OCI-LY7 (cell line): ENCODE measurements around the gene EGFLAM. TPM values are rescaled to one million over a fixed set of nuclear protein-coding genes. Genes with fewer than 3 reads are reported as not detected.

ENCODE experiments used
- BruUV-seq: library from RNA; stranded (reverse); fragments of 400-500 nt; replicated peaks from 2 replicates; lab custom pipeline; 2021; lab: Mats Ljungman, UMichigan
- CTCF ChIA-PET: fragments of 300-600 bp; sonication (Branson Sonifier 250); formaldehyde crosslinking; loops from one replicate; lab custom pipeline; 2022; ENCODE audit warnings: antibody characterized with exemption; ENCODE audit not compliant: unreplicated experiment; lab: Charles Lee
- POLR2A ChIA-PET: fragments of 300-600 bp; sonication (Branson Sonifier 250); formaldehyde crosslinking; loops from one replicate; lab custom pipeline; 2022; ENCODE audit warnings: antibody characterized with exemption; lab: Charles Lee
- DNase-seq: peaks from one replicate; pipeline ENCODE4 v3.0.0-alpha.2; 2015; ENCODE audit warnings: low spot score
- H2AFZ ChIP-seq: fragments of 200-600 bp; sonication (generic), shearing (Covaris generic); 2 replicates; pipeline ENCODE4 v1.6.1; 2014; ENCODE audit warnings: mild to moderate bottlenecking, antibody characterized with exemption, low read length, moderate library complexity
- H3K27ac ChIP-seq: fragments of 200-600 bp; sonication (generic); 2 replicates; pipeline ENCODE4 v1.5.1; 2014; ENCODE audit warnings: mixed run types, low read depth, mild to moderate bottlenecking, moderate library complexity, low read length, inconsistent platforms; ENCODE audit not compliant: poor library complexity, severe bottlenecking
- H3K36me3 ChIP-seq: fragments of 200-600 bp; sonication (generic); 2 replicates; pipeline ENCODE4 v1.6.1; 2014; ENCODE audit warnings: mild to moderate bottlenecking, antibody characterized with exemption, low read length, moderate library complexity, mixed read lengths; ENCODE audit not compliant: insufficient read depth
- H3K4me1 ChIP-seq: fragments of 200-600 bp; sonication (generic); 2 replicates; pipeline ENCODE4 v1.5.1; 2014; ENCODE audit warnings: mild to moderate bottlenecking, low read length; ENCODE audit not compliant: insufficient read depth, poor library complexity, severe bottlenecking
- H3K4me2 ChIP-seq: fragments of 200-600 bp; sonication (generic); 2 replicates; pipeline ENCODE4 v1.6.1; 2014; ENCODE audit warnings: mild to moderate bottlenecking, low read length
- H3K4me3 ChIP-seq: fragments of 200-600 bp; sonication (generic); 2 replicates; pipeline ENCODE4 v1.5.1; 2014; ENCODE audit warnings: mild to moderate bottlenecking, low read depth, low read length; ENCODE audit not compliant: poor library complexity, severe bottlenecking
- H3K79me2 ChIP-seq: fragments of 200-600 bp; sonication (generic); 2 replicates; pipeline ENCODE4 v1.6.1; 2016; ENCODE audit warnings: low read depth, mild to moderate bottlenecking, low read length, moderate library complexity, mixed read lengths; ENCODE audit not compliant: insufficient read depth
- H3K9me2 ChIP-seq: fragments of 200-600 bp; sonication (generic); 2 replicates; pipeline ENCODE4 v1.6.1; 2016; ENCODE audit warnings: mild to moderate bottlenecking, low read length, mixed read lengths; ENCODE audit not compliant: insufficient read depth
- H3K9me3 ChIP-seq: fragments of 200-600 bp; sonication (generic); 2 replicates; pipeline ENCODE4 v1.6.1; 2014; ENCODE audit warnings: mild to moderate bottlenecking, mixed run types, low read length, mixed read lengths
- H4K20me1 ChIP-seq: fragments of 200-600 bp; sonication (generic); 2 replicates; pipeline ENCODE4 v1.6.1; 2014; ENCODE audit warnings: mild to moderate bottlenecking, antibody characterized with exemption, low read length, moderate library complexity, mixed read lengths; ENCODE audit not compliant: insufficient read depth
- CTCF ChIP-seq: fragments of 200-600 bp; sonication (generic); conservative IDR thresholded peaks from 2 replicates; pipeline ENCODE4 v1.5.1; 2014; ENCODE audit warnings: mild to moderate bottlenecking, antibody characterized with exemption, low read length, moderate library complexity, mixed read lengths
- EZH2phosphoT487 ChIP-seq: fragments of 200-600 bp; sonication (generic); IDR thresholded peaks from 2 replicates; pipeline ENCODE4 v1.6.1; 2018; ENCODE audit warnings: low read depth, borderline replicate concordance, mild to moderate bottlenecking, mixed run types, antibody characterized with exemption, low read length, moderate library complexity, mixed read lengths
- intact Hi-C: fragments of 100-400 bp; cut with micrococcal nuclease; formaldehyde crosslinking; loops from one replicate; pipeline ENCODE4 v1.10.0; 2022; ENCODE audit not compliant: unreplicated experiment
- total RNA-seq, 2 experiments: library from RNA; depleted of rRNA in 1 of 2; stranded (reverse); fragments of >200 nt in 1 of 2; shearing (Covaris generic) in 1 of 2; gene quantifications; 2 replicates each; pipeline ENCODE4 v1.2.3, GENCODE V29; 2014 to 2022

The EGFLAM gene
- total RNA-seq, 2 experiments from 2014 or later = not detected

GRCh38 chr5:38462976-38463633 is 204.7 kb downstream of the EGFLAM start:
- no TSS peak for BruUV-seq
- POLR2A ChIA-PET = interaction anchor here (2.7 kb wide), 1 partner anchor 11 kb away, joined by 7 read pairs; no protein-coding TSS in a partner anchor
- Histone ChIP-seq H3K27ac (no peak overlapping the region), H4K20me1 (no peaks in the 10 kb centered on the region), H3K4me3 (no peak overlapping the region), H3K9me3 (no peaks in the 10 kb centered on the region), H3K79me2 (no peaks in the 10 kb centered on the region), H3K4me2 (no peak overlapping the region), H3K9me2 (no peaks in the 10 kb centered on the region), H2AFZ (no peak overlapping the region), H3K4me1 (no peaks in the 10 kb centered on the region), H3K36me3 (no peaks in the 10 kb centered on the region)
- CTCF ChIA-PET = no interaction called here
- TF ChIP-seq CTCF = no peak
- TF ChIP-seq EZH2phosphoT487 = no peak
- intact Hi-C loops = no loop called here
- no peak for DNase-seq

GRCh38 chr5:38463634-38464521 is 205.5 kb downstream of the EGFLAM start:
- H3K4me1 ChIP-seq = no peaks in the 10 kb centered on the region
- DNase-seq = no peak
- H3K9me2 ChIP-seq = no peaks in the 10 kb centered on the region
- no peaks in the 10 kb centered on the region for H3K36me3 ChIP-seq
- BruUV-seq = no TSS peak
- no peak overlapping the region for H3K4me3 ChIP-seq
- no peak overlapping the region for H3K27ac ChIP-seq
- TF ChIP-seq EZH2phosphoT487 (no peak), CTCF (no peak)
- no peaks in the 10 kb centered on the region for H4K20me1 ChIP-seq
- intact Hi-C loops = no loop called here
- H3K9me3 ChIP-seq = no peaks in the 10 kb centered on the region
- H3K79me2 ChIP-seq = no peaks in the 10 kb centered on the region
- CTCF ChIA-PET = interaction anchor here (1.5 kb wide), 1 partner anchor 22 kb away, joined by 3 read pairs; no protein-coding TSS in a partner anchor
- H3K4me2 ChIP-seq = no peak overlapping the region
- POLR2A ChIA-PET = interaction anchor here (1.2 to 2.7 kb wide), 2 partner anchors 10 kb away, joined by 3 to 7 read pairs; no protein-coding TSS in a partner anchor
- H2AFZ ChIP-seq = no peak overlapping the region
